ENCODE measurements around the gene NDUFC1.

- no peak for TF ChIP-seq CTCF (IDR thresholded peaks at IDR 0.05; ENCODE audit: low read depth, low read length, missing input control)
- TF ChIP-seq SP1 (IDR thresholded peaks at IDR 0.05), result no peak
- TF ChIP-seq YY1 (IDR thresholded peaks at IDR 0.05), result no peak
- TF ChIP-seq RAD21 (IDR thresholded peaks at IDR 0.05), result no peak
- TF ChIP-seq MAX (IDR thresholded peaks at IDR 0.05), result no peak
- no peak for TF ChIP-seq ATF3 (IDR thresholded peaks at IDR 0.05)
- TF ChIP-seq RXRA (IDR thresholded peaks at IDR 0.05), result no peak
- TF ChIP-seq GABPA (IDR thresholded peaks at IDR 0.05 in 1 of 2, conservative IDR thresholded peaks at IDR 0.05 in 1 of 2), result no peak
- no peak for TF ChIP-seq JUND (IDR thresholded peaks at IDR 0.05)
- TF ChIP-seq EGR1 (IDR thresholded peaks at IDR 0.05; ENCODE audit: low read depth in 2 of 2), result no peak
These were observed 35.0 kb downstream of the NDUFC1 start for GRCh38 chr4:139267301-139267700.

All from liver (tissue), 3 donors.